ENCODE measurements around the gene INTS14. TPM values are rescaled to one million over a fixed set of nuclear protein-coding genes. Genes with fewer than 3 reads are reported as not detected.
A peak's percentile ranks its signal among the peaks of the same experiment; 100 is the strongest.

Gene INTS14
- total RNA-seq: 10 to 100 TPM; 15.3 to 19.7 TPM

DNA sequence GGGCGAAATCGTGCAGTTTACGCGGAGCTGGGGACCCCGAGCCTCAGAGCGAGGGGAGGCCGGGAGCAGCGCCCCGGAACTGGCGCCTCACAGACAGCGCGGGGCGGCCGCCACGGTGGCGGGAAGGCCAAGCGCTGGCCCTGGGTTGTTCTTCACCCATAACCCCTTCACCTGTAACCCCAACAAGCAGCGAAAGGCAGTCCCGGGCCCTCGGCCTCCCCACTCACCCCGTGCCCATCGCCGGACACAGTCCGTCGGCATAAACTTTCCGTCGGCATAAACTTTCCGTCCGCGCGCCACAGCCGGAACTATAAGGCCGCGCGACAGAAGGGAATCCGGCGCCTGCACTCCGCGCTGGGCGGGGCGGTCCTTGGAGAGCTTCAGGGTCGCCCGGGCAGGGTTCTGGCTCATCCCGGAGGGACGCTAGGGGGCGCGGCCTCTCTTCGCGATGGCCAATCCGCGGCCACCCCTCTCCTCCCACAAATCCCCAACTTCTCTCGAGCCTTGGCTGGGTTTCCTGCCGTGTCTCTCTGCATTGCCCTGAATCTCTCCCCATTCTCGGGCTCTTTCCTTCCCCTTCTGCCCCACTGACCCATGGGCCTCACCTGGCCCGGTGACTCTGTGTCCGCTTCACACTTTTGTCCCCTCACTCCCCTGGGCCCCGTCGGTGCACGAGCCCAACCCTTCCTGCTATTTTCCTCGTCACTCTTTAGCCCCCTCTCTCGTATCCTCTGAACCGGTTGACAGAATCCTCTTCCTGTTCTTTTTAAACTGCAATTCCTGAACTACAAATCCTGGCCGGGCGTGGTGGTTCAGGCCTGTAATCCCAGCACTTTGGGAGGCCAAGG lies at the start of gene INTS14:
Gene INTS14 (minus strand): TSS at position 261 of the 848 bp plus-strand sequence. CDS start 3,751 bp downstream, outside the sequence.
- no peaks in the 10 kb centered on the region for H3K27me3 ChIP-seq
- peak within 1 kb of the TSS; percentile 89 to 96 for H3K4me3 ChIP-seq
- TF ChIP-seq, protein P1, sequence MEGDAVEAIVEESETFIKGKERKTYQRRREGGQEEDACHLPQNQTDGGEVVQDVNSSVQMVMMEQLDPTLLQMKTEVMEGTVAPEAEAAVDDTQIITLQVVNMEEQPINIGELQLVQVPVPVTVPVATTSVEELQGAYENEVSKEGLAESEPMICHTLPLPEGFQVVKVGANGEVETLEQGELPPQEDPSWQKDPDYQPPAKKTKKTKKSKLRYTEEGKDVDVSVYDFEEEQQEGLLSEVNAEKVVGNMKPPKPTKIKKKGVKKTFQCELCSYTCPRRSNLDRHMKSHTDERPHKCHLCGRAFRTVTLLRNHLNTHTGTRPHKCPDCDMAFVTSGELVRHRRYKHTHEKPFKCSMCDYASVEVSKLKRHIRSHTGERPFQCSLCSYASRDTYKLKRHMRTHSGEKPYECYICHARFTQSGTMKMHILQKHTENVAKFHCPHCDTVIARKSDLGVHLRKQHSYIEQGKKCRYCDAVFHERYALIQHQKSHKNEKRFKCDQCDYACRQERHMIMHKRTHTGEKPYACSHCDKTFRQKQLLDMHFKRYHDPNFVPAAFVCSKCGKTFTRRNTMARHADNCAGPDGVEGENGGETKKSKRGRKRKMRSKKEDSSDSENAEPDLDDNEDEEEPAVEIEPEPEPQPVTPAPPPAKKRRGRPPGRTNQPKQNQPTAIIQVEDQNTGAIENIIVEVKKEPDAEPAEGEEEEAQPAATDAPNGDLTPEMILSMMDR (IDR thresholded peaks at IDR 0.05): peak; percentile 67 to 86
- peak; percentile 96 for DNase-seq (ENCODE audit: low spot score)
- peaks cover 0 to 31% of the 10 kb centered on the region in 2 donors for H3K4me1 ChIP-seq
- no peaks in the 10 kb centered on the region for H3K9me3 ChIP-seq
- H3K36me3 ChIP-seq: no peaks in the 10 kb centered on the region
- H3K27ac ChIP-seq: peak within 1 kb of the TSS; percentile 97 to 98

DNA sequence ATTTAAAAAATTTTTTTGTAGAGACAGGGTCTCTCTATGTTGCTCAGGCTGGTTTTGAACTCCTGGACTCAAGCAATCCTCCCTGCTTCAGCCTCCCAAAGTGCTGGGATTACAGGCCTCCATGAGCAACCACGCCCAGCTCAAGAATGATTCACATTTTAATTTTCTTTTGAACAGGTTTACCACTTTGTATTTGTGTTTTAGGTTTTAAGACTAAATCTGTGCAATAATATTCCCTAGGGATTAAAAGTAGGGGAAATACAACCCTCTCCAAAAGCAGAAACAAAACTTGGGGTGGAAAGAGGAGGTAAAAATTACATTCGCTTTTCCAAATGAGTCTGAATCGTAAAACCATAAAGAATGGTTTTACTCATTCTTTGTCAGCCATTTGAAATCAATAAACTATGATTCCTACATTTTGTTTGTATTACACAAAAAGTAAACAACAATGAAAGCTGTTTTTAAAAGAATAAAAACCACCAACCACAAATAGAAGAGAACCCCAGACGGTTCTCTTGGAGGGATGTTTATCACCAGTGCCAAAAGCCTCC lies 48.6 kb upstream of the INTS14 start:
- H3K27me3 ChIP-seq: no peaks in the 10 kb centered on the region
- H3K4me3 ChIP-seq: no peak overlapping the region
- H3K4me1 ChIP-seq: no peaks in the 10 kb centered on the region
- TF ChIP-seq, protein P1 (IDR thresholded peaks at IDR 0.05): no peak
- no peaks in the 10 kb centered on the region for H3K9me3 ChIP-seq
- no peak overlapping the region for H3K27ac ChIP-seq
- peaks cover 9% of the 10 kb centered on the region for H3K36me3 ChIP-seq
- no peak for DNase-seq (ENCODE audit: low spot score)

DNA sequence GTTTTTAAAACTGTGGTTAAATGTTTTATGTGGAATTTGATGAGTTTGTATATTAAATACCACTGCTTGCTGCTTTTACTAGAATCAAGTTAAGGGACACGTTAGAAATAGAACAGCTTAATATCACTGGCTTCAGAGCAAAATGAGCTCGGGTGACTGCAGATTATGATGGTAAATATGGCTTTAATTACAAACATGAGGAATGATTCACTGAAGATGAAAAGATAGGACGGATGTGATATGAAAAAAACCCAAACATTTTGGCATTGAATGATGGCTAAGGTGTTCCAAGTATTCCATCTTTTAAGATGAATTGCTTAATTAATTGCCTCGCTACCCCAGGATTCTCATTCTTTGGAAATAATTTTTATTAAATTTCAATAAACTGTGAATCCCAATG lies 44.5 kb upstream of the INTS14 start:
- H3K36me3 ChIP-seq: peaks cover 6% of the 10 kb centered on the region
- no peak for DNase-seq (ENCODE audit: low spot score)
- peaks cover 0 to 12% of the 10 kb centered on the region in 2 donors for H3K4me1 ChIP-seq
- TF ChIP-seq, protein P1 (IDR thresholded peaks at IDR 0.05): no peak
- no peaks in the 10 kb centered on the region for H3K9me3 ChIP-seq
- H3K4me3 ChIP-seq: no peak overlapping the region
- H3K27me3 ChIP-seq: no peaks in the 10 kb centered on the region
- H3K27ac ChIP-seq: no peak overlapping the region

DNA sequence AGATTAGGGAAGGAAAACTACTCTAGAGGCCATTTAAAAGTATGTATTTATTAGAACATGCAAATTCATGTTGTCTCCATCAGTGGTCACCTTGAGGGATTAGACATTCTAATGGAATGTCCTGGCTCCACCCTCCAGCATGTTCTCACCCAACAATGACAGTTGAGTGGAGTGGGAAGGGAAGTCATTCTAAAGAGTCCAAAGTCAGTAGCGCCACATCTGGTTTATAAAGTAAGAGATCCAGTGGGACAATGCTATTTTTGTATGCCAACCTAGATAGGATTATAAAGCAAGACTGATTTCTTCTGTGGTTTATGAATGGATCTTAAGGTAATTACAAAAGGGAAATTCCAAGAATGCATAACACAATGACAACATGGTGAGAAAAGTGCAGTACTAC lies 44.1 kb upstream of the INTS14 start:
- H3K4me3 ChIP-seq: no peak overlapping the region
- no peaks in the 10 kb centered on the region for H3K27me3 ChIP-seq
- no peak for DNase-seq (ENCODE audit: low spot score)
- peaks cover 2% of the 10 kb centered on the region for H3K36me3 ChIP-seq
- H3K27ac ChIP-seq: no peak overlapping the region
- no peaks in the 10 kb centered on the region for H3K9me3 ChIP-seq
- TF ChIP-seq, protein P1 (IDR thresholded peaks at IDR 0.05): no peak
- peaks cover 0 to 12% of the 10 kb centered on the region in 2 donors for H3K4me1 ChIP-seq

DNA sequence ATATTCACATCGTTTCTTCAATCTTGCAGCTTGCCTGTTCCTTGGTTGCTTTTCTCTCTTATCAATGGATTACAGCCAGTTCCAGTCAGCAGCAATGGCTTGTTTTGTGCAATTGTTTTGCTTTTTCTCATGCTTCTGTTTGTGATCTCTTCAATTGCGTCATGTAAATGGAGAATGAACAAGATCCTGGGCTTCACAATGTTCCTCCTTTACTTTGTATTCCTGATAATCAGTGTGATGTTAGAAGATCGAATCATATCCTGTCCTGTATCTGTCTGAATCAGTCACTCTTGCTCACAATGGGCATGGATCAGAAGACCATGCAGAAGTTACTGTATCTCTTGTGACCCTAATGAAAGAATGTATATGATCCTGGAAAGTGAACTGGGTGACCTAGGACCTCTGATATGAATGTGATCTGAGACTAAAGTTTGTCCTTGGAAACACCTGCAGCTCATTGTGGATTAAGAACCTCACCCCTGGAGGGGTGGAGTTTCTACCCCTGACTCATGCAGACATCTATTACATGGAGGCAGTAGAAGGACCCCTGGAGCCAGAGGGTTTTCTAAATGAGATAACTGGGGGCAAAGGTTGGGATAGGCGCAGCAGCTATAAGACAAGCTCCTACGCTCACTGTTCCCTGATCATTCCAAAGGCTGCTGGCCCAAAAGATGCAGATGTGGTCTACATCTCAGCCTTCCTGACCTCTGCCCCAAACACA lies 43.0 kb upstream of the INTS14 start:
- Histone ChIP-seq H3K36me3 (no peaks in the 10 kb centered on the region), H3K4me1 (peaks cover 0 to 12% of the 10 kb centered on the region in 2 donors), H3K4me3 (no peak overlapping the region), H3K27me3 (no peaks in the 10 kb centered on the region), H3K27ac (no peak overlapping the region), H3K9me3 (no peaks in the 10 kb centered on the region)
- no peak for DNase-seq (ENCODE audit: low spot score)
- TF ChIP-seq, protein P1 (IDR thresholded peaks at IDR 0.05): no peak

All from right atrium auricular region (tissue), 2 donors.